ENCODE results near the gene DMXL1.

DMXL1 gene

GRCh38 chr5:119190470-119191095 is 119.7 kb downstream of the DMXL1 start:
- H2BK120ac ChIP-seq (ENCODE audit: low read depth, low read length), result no peak overlapping the region
- H2AK5ac ChIP-seq (ENCODE audit: low read length), result no peak overlapping the region
- H3K23ac ChIP-seq (ENCODE audit: low read length), result no peak overlapping the region
- no peak overlapping the region for H3K4me2 ChIP-seq (ENCODE audit: low read length)
- H3K27me3 ChIP-seq (ENCODE audit: insufficient read depth, low read length, poor library complexity), result no peaks in the 10 kb centered on the region
- H3K4me1 ChIP-seq (ENCODE audit: control insufficient read depth, low read depth, low read length), result no peaks in the 10 kb centered on the region
- no peak overlapping the region for H3K4ac ChIP-seq (ENCODE audit: low read depth, low read length)
- H3K79me2 ChIP-seq (ENCODE audit: control insufficient read depth, insufficient read depth, low read length), result no peaks in the 10 kb centered on the region
- H3K4me3 ChIP-seq (ENCODE audit: low read length), result no peak overlapping the region
- H4K8ac ChIP-seq (ENCODE audit: low read depth, low read length), result no peak overlapping the region
- H3K18ac ChIP-seq (ENCODE audit: low read length), result no peak overlapping the region
- no peaks in the 10 kb centered on the region for H3K79me1 ChIP-seq (ENCODE audit: low read length)
- no peak overlapping the region for H2BK5ac ChIP-seq (ENCODE audit: low read length)
- no peak overlapping the region for H4K5ac ChIP-seq (ENCODE audit: low read length)
- H3K56ac ChIP-seq (ENCODE audit: low read length), result no peak overlapping the region
- no peak overlapping the region for H3K9ac ChIP-seq (ENCODE audit: low read length)
- no peak overlapping the region for H2BK15ac ChIP-seq (replicated peaks; ENCODE audit: low read depth)
- no peaks in the 10 kb centered on the region for H3K36me3 ChIP-seq (ENCODE audit: control insufficient read depth, insufficient read depth, low read length)
- no peak for DNase-seq
- 100% methylated on average over 1 of the region's 1 CpG for WGBS (ENCODE audit: extremely low coverage, insufficient coverage, low lambda C conversion rate)
- no peak overlapping the region for H3K27ac ChIP-seq (ENCODE audit: low read depth, low read length)

GRCh38 chr5:119191944-119192343 is 121.1 kb downstream of the DMXL1 start:
- no peak overlapping the region for H2BK120ac ChIP-seq (ENCODE audit: low read depth, low read length)
- no peak overlapping the region for H3K4me2 ChIP-seq (ENCODE audit: low read length)
- no peak overlapping the region for H4K8ac ChIP-seq (ENCODE audit: low read depth, low read length)
- no peak overlapping the region for H2BK5ac ChIP-seq (ENCODE audit: low read length)
- no peaks in the 10 kb centered on the region for H3K79me2 ChIP-seq (ENCODE audit: control insufficient read depth, insufficient read depth, low read length)
- H3K23ac ChIP-seq (ENCODE audit: low read length), result no peak overlapping the region
- no peak overlapping the region for H4K5ac ChIP-seq (ENCODE audit: low read length)
- no peaks in the 10 kb centered on the region for H3K27me3 ChIP-seq (ENCODE audit: insufficient read depth, low read length, poor library complexity)
- no peak for DNase-seq
- H3K18ac ChIP-seq (ENCODE audit: low read length), result no peak overlapping the region
- no peak overlapping the region for H3K4me3 ChIP-seq (ENCODE audit: low read length)
- H3K36me3 ChIP-seq (ENCODE audit: control insufficient read depth, insufficient read depth, low read length), result no peaks in the 10 kb centered on the region
- H3K79me1 ChIP-seq (ENCODE audit: low read length), result no peaks in the 10 kb centered on the region
- no peak overlapping the region for H3K56ac ChIP-seq (ENCODE audit: low read length)
- no CpG with 5 or more reads among the region's 1 CpG for WGBS (ENCODE audit: extremely low coverage, insufficient coverage, low lambda C conversion rate)
- H3K4me1 ChIP-seq (ENCODE audit: control insufficient read depth, low read depth, low read length), result no peaks in the 10 kb centered on the region
- no peak overlapping the region for H3K27ac ChIP-seq (ENCODE audit: low read depth, low read length)
- no peak overlapping the region for H3K4ac ChIP-seq (ENCODE audit: low read depth, low read length)
- no peak overlapping the region for H3K9ac ChIP-seq (ENCODE audit: low read length)
- no peak overlapping the region for H2AK5ac ChIP-seq (ENCODE audit: low read length)
- H2BK15ac ChIP-seq (replicated peaks; ENCODE audit: low read depth), result no peak overlapping the region

- DNase-seq, result no peak
- no peak overlapping the region for H3K27ac ChIP-seq (ENCODE audit: low read depth, low read length)
Measured at GRCh38 chr5:119200795-119201194, 129.9 kb downstream of the DMXL1 start.

GRCh38 chr5:119207105-119207504 is 136.2 kb downstream of the DMXL1 start:
- Histone ChIP-seq H3K4me3 (ENCODE audit: low read length) (no peak overlapping the region), H2AK5ac (ENCODE audit: low read length) (no peak overlapping the region), H3K27me3 (ENCODE audit: insufficient read depth, low read length, poor library complexity) (no peaks in the 10 kb centered on the region), H3K4ac (ENCODE audit: low read depth, low read length) (no peak overlapping the region), H3K56ac (ENCODE audit: low read length) (no peak overlapping the region), H3K36me3 (ENCODE audit: control insufficient read depth, insufficient read depth, low read length) (no peaks in the 10 kb centered on the region), H3K18ac (ENCODE audit: low read length) (no peak overlapping the region), H3K79me2 (ENCODE audit: control insufficient read depth, insufficient read depth, low read length) (no peaks in the 10 kb centered on the region), H3K79me1 (ENCODE audit: low read length) (no peaks in the 10 kb centered on the region), H4K5ac (ENCODE audit: low read length) (no peak overlapping the region), H3K23ac (ENCODE audit: low read length) (no peak overlapping the region), H2BK120ac (ENCODE audit: low read depth, low read length) (no peak overlapping the region), H3K4me1 (ENCODE audit: control insufficient read depth, low read depth, low read length) (no peaks in the 10 kb centered on the region), H4K8ac (ENCODE audit: low read depth, low read length) (no peak overlapping the region), H3K27ac (ENCODE audit: low read depth, low read length) (no peak overlapping the region), H3K4me2 (ENCODE audit: low read length) (no peak overlapping the region), H2BK15ac (replicated peaks; ENCODE audit: low read depth) (no peak overlapping the region), H2BK5ac (ENCODE audit: low read length) (no peak overlapping the region), H3K9ac (ENCODE audit: low read length) (no peak overlapping the region)
- DNase-seq, result no peak
- WGBS (ENCODE audit: extremely low coverage, insufficient coverage, low lambda C conversion rate), result no CpG with 5 or more reads among the region's 1 CpG

More at GRCh38 chr5:119200795-119201194, 129.9 kb downstream of the DMXL1 start:
- H3K4me3 ChIP-seq (ENCODE audit: low read length), result no peak overlapping the region
- no peak overlapping the region for H2AK5ac ChIP-seq (ENCODE audit: low read length)
- no peak overlapping the region for H4K8ac ChIP-seq (ENCODE audit: low read depth, low read length)
- no peak overlapping the region for H2BK15ac ChIP-seq (replicated peaks; ENCODE audit: low read depth)
- H3K79me1 ChIP-seq (ENCODE audit: low read length), result no peaks in the 10 kb centered on the region
- H3K27me3 ChIP-seq (ENCODE audit: insufficient read depth, low read length, poor library complexity), result no peaks in the 10 kb centered on the region
- no peak overlapping the region for H3K4ac ChIP-seq (ENCODE audit: low read depth, low read length)
- no peak overlapping the region for H4K5ac ChIP-seq (ENCODE audit: low read length)
- H3K9ac ChIP-seq (ENCODE audit: low read length), result no peak overlapping the region
- no peak overlapping the region for H3K23ac ChIP-seq (ENCODE audit: low read length)
- H3K4me2 ChIP-seq (ENCODE audit: low read length), result no peak overlapping the region
- no peaks in the 10 kb centered on the region for H3K79me2 ChIP-seq (ENCODE audit: control insufficient read depth, insufficient read depth, low read length)
- no peak overlapping the region for H2BK5ac ChIP-seq (ENCODE audit: low read length)
- no peaks in the 10 kb centered on the region for H3K4me1 ChIP-seq (ENCODE audit: control insufficient read depth, low read depth, low read length)
- H3K18ac ChIP-seq (ENCODE audit: low read length), result no peak overlapping the region
- no peak overlapping the region for H3K56ac ChIP-seq (ENCODE audit: low read length)
- no peak overlapping the region for H2BK120ac ChIP-seq (ENCODE audit: low read depth, low read length)
- H3K36me3 ChIP-seq (ENCODE audit: control insufficient read depth, insufficient read depth, low read length), result no peaks in the 10 kb centered on the region

GRCh38 chr5:119212026-119212425 is 141.1 kb downstream of the DMXL1 start:
- Histone ChIP-seq H3K79me2 (ENCODE audit: control insufficient read depth, insufficient read depth, low read length) (no peaks in the 10 kb centered on the region), H3K79me1 (ENCODE audit: low read length) (no peaks in the 10 kb centered on the region), H4K5ac (ENCODE audit: low read length) (no peak overlapping the region), H3K18ac (ENCODE audit: low read length) (no peak overlapping the region), H3K23ac (ENCODE audit: low read length) (no peak overlapping the region), H2BK120ac (ENCODE audit: low read depth, low read length) (no peak overlapping the region), H3K4me2 (ENCODE audit: low read length) (no peak overlapping the region), H4K8ac (ENCODE audit: low read depth, low read length) (no peak overlapping the region), H3K9ac (ENCODE audit: low read length) (no peak overlapping the region), H3K27me3 (ENCODE audit: insufficient read depth, low read length, poor library complexity) (no peaks in the 10 kb centered on the region), H3K4me1 (ENCODE audit: control insufficient read depth, low read depth, low read length) (no peaks in the 10 kb centered on the region), H3K4ac (ENCODE audit: low read depth, low read length) (no peak overlapping the region), H2AK5ac (ENCODE audit: low read length) (no peak overlapping the region), H3K4me3 (ENCODE audit: low read length) (no peak overlapping the region), H2BK15ac (replicated peaks; ENCODE audit: low read depth) (no peak overlapping the region), H3K36me3 (ENCODE audit: control insufficient read depth, insufficient read depth, low read length) (no peaks in the 10 kb centered on the region), H3K56ac (ENCODE audit: low read length) (no peak overlapping the region), H3K27ac (ENCODE audit: low read depth, low read length) (no peak overlapping the region), H2BK5ac (ENCODE audit: low read length) (no peak overlapping the region)
- DNase-seq, result no peak
- no CpG with 5 or more reads among the region's 2 CpGs for WGBS (ENCODE audit: extremely low coverage, insufficient coverage, low lambda C conversion rate)

- H3K79me1 ChIP-seq (ENCODE audit: low read length), result no peaks in the 10 kb centered on the region
- no peaks in the 10 kb centered on the region for H3K4me1 ChIP-seq (ENCODE audit: control insufficient read depth, low read depth, low read length)
- no peak overlapping the region for H3K9ac ChIP-seq (ENCODE audit: low read length)
- no peak overlapping the region for H3K27ac ChIP-seq (ENCODE audit: low read depth, low read length)
- no peak overlapping the region for H2AK5ac ChIP-seq (ENCODE audit: low read length)
- no peaks in the 10 kb centered on the region for H3K27me3 ChIP-seq (ENCODE audit: insufficient read depth, low read length, poor library complexity)
- H3K23ac ChIP-seq (ENCODE audit: low read length), result no peak overlapping the region
- no peak overlapping the region for H3K4me3 ChIP-seq (ENCODE audit: low read length)
- no peak overlapping the region for H3K4ac ChIP-seq (ENCODE audit: low read depth, low read length)
- no peak overlapping the region for H3K56ac ChIP-seq (ENCODE audit: low read length)
- no peak overlapping the region for H2BK120ac ChIP-seq (ENCODE audit: low read depth, low read length)
- no peak overlapping the region for H2BK5ac ChIP-seq (ENCODE audit: low read length)
- H2BK15ac ChIP-seq (replicated peaks; ENCODE audit: low read depth), result no peak overlapping the region
- no peak overlapping the region for H3K4me2 ChIP-seq (ENCODE audit: low read length)
- H3K79me2 ChIP-seq (ENCODE audit: control insufficient read depth, insufficient read depth, low read length), result no peaks in the 10 kb centered on the region
- no peak overlapping the region for H4K8ac ChIP-seq (ENCODE audit: low read depth, low read length)
- H4K5ac ChIP-seq (ENCODE audit: low read length), result no peak overlapping the region
- no peaks in the 10 kb centered on the region for H3K36me3 ChIP-seq (ENCODE audit: control insufficient read depth, insufficient read depth, low read length)
- no peak for DNase-seq
- no peak overlapping the region for H3K18ac ChIP-seq (ENCODE audit: low read length)
Measured at GRCh38 chr5:119212676-119213075, 141.8 kb downstream of the DMXL1 start.

Data from mesendoderm (in vitro differentiated cells).